ENCODE data around the gene WDR81. TPM values are rescaled to one million over a fixed set of nuclear protein-coding genes. Genes with fewer than 3 reads are reported as not detected.

The WDR81 gene
- total and polyA plus RNA-seq, 10 of the 15 experiments (the other 5 are each of a cell fraction or from before 2014, with no cell fraction given) = 0.13 to 22.4 (median 7.3) TPM; not detected in 1

DNA sequence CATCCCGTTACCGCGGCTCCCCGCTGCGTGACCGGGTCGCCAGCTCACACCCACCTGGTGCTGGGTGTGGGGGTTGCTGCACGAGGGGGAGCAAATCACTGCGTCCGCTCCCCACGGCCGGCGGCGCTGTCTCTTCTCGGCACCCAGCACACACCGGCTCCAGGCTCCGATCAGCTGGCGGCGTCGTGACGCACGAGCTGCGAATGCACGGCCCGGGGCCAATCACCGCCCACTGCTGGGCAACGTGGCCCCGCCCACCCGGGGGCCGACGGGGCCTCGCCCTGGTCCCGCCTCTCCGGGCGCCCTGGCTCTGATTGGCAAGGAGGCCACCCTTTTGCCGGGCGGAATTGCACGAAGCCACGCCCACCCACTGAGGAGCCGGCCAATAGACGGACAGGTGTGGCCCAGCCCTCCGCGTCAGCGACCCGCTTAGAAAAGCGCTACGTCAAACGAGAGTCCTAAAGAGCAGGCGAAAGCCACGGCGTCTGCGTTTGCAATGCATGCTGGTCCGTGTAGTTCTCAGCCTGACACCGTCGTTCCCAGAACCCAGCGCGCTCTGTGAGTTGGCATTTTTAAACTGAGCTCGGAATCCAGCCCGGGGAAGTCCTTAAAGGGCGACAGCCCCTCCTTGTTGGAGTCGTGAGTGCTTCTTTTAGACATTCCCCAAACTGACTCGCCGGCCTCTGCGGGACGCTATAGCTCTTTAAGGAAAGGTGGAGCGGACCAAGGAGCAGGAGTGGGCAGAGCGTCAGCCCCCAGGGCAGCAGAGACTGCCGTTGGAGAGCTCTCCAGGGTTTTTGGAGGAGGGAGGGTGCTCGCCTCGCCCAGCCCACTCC is 8.2 kb upstream of the WDR81 start (continued):
- TF ChIP-seq, protein P1, sequence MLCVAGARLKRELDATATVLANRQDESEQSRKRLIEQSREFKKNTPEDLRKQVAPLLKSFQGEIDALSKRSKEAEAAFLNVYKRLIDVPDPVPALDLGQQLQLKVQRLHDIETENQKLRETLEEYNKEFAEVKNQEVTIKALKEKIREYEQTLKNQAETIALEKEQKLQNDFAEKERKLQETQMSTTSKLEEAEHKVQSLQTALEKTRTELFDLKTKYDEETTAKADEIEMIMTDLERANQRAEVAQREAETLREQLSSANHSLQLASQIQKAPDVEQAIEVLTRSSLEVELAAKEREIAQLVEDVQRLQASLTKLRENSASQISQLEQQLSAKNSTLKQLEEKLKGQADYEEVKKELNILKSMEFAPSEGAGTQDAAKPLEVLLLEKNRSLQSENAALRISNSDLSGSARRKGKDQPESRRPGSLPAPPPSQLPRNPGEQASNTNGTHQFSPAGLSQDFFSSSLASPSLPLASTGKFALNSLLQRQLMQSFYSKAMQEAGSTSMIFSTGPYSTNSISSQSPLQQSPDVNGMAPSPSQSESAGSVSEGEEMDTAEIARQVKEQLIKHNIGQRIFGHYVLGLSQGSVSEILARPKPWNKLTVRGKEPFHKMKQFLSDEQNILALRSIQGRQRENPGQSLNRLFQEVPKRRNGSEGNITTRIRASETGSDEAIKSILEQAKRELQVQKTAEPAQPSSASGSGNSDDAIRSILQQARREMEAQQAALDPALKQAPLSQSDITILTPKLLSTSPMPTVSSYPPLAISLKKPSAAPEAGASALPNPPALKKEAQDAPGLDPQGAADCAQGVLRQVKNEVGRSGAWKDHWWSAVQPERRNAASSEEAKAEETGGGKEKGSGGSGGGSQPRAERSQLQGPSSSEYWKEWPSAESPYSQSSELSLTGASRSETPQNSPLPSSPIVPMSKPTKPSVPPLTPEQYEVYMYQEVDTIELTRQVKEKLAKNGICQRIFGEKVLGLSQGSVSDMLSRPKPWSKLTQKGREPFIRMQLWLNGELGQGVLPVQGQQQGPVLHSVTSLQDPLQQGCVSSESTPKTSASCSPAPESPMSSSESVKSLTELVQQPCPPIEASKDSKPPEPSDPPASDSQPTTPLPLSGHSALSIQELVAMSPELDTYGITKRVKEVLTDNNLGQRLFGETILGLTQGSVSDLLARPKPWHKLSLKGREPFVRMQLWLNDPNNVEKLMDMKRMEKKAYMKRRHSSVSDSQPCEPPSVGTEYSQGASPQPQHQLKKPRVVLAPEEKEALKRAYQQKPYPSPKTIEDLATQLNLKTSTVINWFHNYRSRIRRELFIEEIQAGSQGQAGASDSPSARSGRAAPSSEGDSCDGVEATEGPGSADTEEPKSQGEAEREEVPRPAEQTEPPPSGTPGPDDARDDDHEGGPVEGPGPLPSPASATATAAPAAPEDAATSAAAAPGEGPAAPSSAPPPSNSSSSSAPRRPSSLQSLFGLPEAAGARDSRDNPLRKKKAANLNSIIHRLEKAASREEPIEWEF (IDR thresholded peaks at IDR 0.05; ENCODE audit: insufficient replicate concordance, low read depth, low read length) = no peak
- TF ChIP-seq NFYB (IDR thresholded peaks at IDR 0.05; ENCODE audit: insufficient read depth, low read depth, low read length) = peak; percentile 99
- TF ChIP-seq, protein P2, sequence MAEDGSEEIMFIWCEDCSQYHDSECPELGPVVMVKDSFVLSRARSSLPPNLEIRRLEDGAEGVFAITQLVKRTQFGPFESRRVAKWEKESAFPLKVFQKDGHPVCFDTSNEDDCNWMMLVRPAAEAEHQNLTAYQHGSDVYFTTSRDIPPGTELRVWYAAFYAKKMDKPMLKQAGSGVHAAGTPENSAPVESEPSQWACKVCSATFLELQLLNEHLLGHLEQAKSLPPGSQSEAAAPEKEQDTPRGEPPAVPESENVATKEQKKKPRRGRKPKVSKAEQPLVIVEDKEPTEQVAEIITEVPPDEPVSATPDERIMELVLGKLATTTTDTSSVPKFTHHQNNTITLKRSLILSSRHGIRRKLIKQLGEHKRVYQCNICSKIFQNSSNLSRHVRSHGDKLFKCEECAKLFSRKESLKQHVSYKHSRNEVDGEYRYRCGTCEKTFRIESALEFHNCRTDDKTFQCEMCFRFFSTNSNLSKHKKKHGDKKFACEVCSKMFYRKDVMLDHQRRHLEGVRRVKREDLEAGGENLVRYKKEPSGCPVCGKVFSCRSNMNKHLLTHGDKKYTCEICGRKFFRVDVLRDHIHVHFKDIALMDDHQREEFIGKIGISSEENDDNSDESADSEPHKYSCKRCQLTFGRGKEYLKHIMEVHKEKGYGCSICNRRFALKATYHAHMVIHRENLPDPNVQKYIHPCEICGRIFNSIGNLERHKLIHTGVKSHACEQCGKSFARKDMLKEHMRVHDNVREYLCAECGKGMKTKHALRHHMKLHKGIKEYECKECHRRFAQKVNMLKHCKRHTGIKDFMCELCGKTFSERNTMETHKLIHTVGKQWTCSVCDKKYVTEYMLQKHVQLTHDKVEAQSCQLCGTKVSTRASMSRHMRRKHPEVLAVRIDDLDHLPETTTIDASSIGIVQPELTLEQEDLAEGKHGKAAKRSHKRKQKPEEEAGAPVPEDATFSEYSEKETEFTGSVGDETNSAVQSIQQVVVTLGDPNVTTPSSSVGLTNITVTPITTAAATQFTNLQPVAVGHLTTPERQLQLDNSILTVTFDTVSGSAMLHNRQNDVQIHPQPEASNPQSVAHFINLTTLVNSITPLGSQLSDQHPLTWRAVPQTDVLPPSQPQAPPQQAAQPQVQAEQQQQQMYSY (CRISPR knock-in tag; IDR thresholded peaks at IDR 0.05) = no peak
- no peak for TF ChIP-seq KLF5 (IDR thresholded peaks at IDR 0.05; ENCODE audit: partially characterized antibody)
- TF ChIP-seq RB1 (IDR thresholded peaks at IDR 0.05; ENCODE audit: borderline replicate concordance) = 0 out of 2 replicates have a peak, but pooled peaks have one; percentile 42
- no peak for TF ChIP-seq CBFB (IDR thresholded peaks at IDR 0.05; ENCODE audit: low read depth)
- TF ChIP-seq RAD51 (IDR thresholded peaks at IDR 0.05) = no peak
- TF ChIP-seq WRNIP1 (IDR thresholded peaks at IDR 0.05; ENCODE audit: borderline replicate concordance, low read depth, low read length) = no peak
- TF ChIP-seq CBX5 (IDR thresholded peaks at IDR 0.05; ENCODE audit: low read depth) = no peak
- TF ChIP-seq, protein P3, sequence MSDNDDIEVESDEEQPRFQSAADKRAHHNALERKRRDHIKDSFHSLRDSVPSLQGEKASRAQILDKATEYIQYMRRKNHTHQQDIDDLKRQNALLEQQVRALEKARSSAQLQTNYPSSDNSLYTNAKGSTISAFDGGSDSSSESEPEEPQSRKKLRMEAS (IDR thresholded peaks at IDR 0.05; ENCODE audit: low read depth, low read length) = peak; percentile 55; the same call in 1 of the 2 replicates
- TF ChIP-seq NFXL1 (IDR thresholded peaks at IDR 0.05; ENCODE audit: borderline replicate concordance) = no peak
- no peak for TF ChIP-seq MYB (IDR thresholded peaks at IDR 0.05; ENCODE audit: borderline replicate concordance, low read depth, low read length)
- peak; percentile 85 for TF ChIP-seq MXI1 (IDR thresholded peaks at IDR 0.05; ENCODE audit: low read depth, low read length)
- peak; percentile 87 for TF ChIP-seq RFX5 (IDR thresholded peaks at IDR 0.05; ENCODE audit: low read depth, low read length)
- TF ChIP-seq CEBPB (IDR thresholded peaks at IDR 0.05; ENCODE audit: borderline replicate concordance in 1 of 2, low read depth in 2 of 2, low read length in 2 of 2) = no peak
- peak; percentile 42 for TF ChIP-seq MYC (IDR thresholded peaks at IDR 0.05; ENCODE audit: insufficient read depth, insufficient read length, insufficient replicate concordance, low read length, severe bottlenecking)
- no peak for TF ChIP-seq ZNF384 (IDR thresholded peaks at IDR 0.05; ENCODE audit: borderline replicate concordance, low read depth, low read length)
- TF ChIP-seq CHD2 (IDR thresholded peaks at IDR 0.05; ENCODE audit: borderline replicate concordance, low read depth, low read length) = peak; percentile 96
- peak; percentile 99 for TF ChIP-seq POLR2A (IDR thresholded peaks at IDR 0.05; ENCODE audit: low read depth, low read length)
- peak in 1 of 2 experiments; percentile 73; a peak in 1 of 4 replicates for TF ChIP-seq BHLHE40 (IDR thresholded peaks at IDR 0.05; ENCODE audit: borderline replicate concordance in 1 of 2, low read depth in 2 of 2, low read length in 1 of 2)

Data from GM12878 (cell line).